Measurements from ENCODE around the gene MUTYH. TPM values are rescaled to one million over a fixed set of nuclear protein-coding genes. Genes with fewer than 3 reads are reported as not detected.

MUTYH gene
- total RNA-seq, 5 donors from 2014 or later (not counting 1 experiment from before 2014, with no cell fraction given), result 60.2 to 71.0 (median 68.4) TPM

DNA sequence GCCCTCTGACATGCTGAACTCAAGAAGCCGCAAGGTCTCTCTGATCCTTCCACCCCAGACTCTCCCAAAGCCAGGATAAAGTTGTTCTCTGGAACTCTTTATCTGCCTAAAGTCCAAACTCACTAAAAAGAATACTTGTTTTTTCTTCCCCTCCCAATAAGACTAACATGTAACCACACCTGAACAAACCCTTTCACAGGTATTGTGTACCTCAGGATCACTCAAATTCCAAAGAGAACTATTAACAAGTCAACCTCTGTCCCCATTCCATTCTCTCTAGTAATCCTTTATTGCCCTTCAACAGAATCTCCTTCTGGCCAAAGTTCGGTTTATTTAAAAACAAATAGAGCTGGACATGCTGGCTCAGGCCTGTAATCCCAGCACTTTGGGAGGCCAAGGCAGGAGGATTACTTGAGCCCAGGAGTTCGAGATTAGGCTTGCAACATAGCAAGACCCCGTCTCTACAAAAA lies 4.3 kb downstream of the MUTYH start:
- no peaks in the 10 kb centered on the region for H3K9me3 ChIP-seq
- peaks cover 10 to 30% of the 10 kb centered on the region in 2 donors for H3K36me3 ChIP-seq (ENCODE audit: control insufficient read depth in 2 of 2, extremely low read depth in 1 of 2, insufficient read depth in 1 of 2, low read length in 1 of 2)
- ATAC-seq (replicated peaks in 1 of 4) (no peak), DNase-seq (no peak)
- peaks cover 34% of the 10 kb centered on the region for H3K36me3 Mint-ChIP-seq
- no peaks in the 10 kb centered on the region for H3K9me3 Mint-ChIP-seq
- WGBS (ENCODE audit: insufficient coverage), result 98% methylated on average over 4 of the region's 4 CpGs
- no peak overlapping the region for H3K4me3 Mint-ChIP-seq
- peaks cover 52 to 56% (median 54%) of the 10 kb centered on the region in 3 donors for H3K4me1 Mint-ChIP-seq
- no peak overlapping the region for H3K4me3 ChIP-seq (ENCODE audit: control insufficient read depth in 1 of 2, extremely low read depth in 1 of 2, low read length in 1 of 2)
- no peaks in the 10 kb centered on the region for H3K27me3 Mint-ChIP-seq
- H3K4me1 ChIP-seq (ENCODE audit: control insufficient read depth in 1 of 2, extremely low read depth in 1 of 2, insufficient read depth in 2 of 2, low read length in 2 of 2), result peaks cover 4 to 24% of the 10 kb centered on the region in 2 experiments
- ChIA-PET CTCF (interaction anchor here (0.6 kb wide), 2 partner anchors 203 to 325 kb away, joined by 3 read pairs; no protein-coding TSS in a partner anchor), POLR2A (no interaction called here)
- H3K27ac Mint-ChIP-seq, result peak overlapping the region in 1 of 2 donors; percentile 48
- no peak overlapping the region for H3K27ac ChIP-seq (ENCODE audit: low read length)
- no peaks in the 10 kb centered on the region for H3K27me3 ChIP-seq (replicated peaks in 1 of 2; ENCODE audit: control insufficient read depth in 2 of 2, extremely low read depth in 1 of 2, insufficient read depth in 2 of 2, low read length in 1 of 2)

DNA sequence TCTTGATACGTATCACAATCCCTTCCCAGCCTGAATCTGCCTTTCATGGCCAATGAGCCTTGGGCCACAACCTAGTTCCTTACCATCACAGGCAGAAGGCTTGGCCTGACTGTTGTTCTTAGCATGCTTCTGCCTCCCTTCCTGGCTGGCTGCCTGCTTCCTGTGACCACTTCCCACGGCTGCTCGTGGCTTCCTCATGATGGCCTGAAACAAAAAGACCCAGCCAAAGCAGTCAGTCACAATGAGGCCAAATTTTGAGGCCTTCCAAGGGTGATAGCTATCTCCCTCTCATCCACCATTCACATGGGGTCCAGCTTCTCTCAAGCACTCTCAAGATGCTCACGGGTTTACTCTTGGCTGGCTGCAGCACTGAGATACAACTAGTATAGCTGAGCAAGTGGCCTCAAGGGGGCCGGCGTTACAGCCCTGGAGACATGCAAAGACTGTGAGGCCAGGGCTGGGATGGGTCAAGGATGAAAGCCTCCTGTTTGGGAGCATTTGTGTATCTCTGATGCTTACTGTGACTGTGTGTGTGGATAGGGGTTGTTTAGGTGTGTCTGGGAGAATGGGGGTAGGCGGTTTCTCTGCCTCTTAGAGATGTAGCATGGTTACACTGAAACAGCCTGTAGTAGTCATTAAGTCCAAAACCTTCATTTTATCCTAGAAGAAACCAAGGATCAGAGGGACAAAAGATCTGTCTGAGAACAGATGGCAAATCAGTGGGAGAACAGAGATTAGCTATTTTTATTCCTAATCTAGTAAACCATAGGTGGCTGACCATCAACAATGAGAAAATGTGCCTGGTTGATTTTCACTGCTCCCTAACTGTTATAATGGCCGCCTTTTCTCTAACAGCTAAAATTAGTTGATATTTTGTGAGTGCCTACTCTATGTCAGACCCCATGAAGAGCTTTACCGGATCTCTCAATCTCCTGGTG lies 5.7 kb downstream of the MUTYH start:
- ChIA-PET POLR2A (interaction anchor here (0.5 to 0.6 kb wide), 2 partner anchors 22 to 31 kb away, joined by 5 to 10 read pairs; no protein-coding TSS in a partner anchor), CTCF (no interaction called here)
- H3K27ac ChIP-seq (ENCODE audit: low read length), result no peak overlapping the region
- H3K27me3 Mint-ChIP-seq, result no peaks in the 10 kb centered on the region
- no peaks in the 10 kb centered on the region for H3K27me3 ChIP-seq (replicated peaks in 1 of 2; ENCODE audit: control insufficient read depth in 2 of 2, extremely low read depth in 1 of 2, insufficient read depth in 2 of 2, low read length in 1 of 2)
- no peaks in the 10 kb centered on the region for H3K9me3 Mint-ChIP-seq
- no peak for ATAC-seq (replicated peaks in 1 of 4)
- H3K36me3 Mint-ChIP-seq, result peaks cover 33% of the 10 kb centered on the region
- 64% methylated on average over 6 of the region's 9 CpGs for WGBS (ENCODE audit: insufficient coverage)
- peaks cover 42 to 46% (median 44%) of the 10 kb centered on the region in 3 donors for H3K4me1 Mint-ChIP-seq
- H3K9me3 ChIP-seq, result no peaks in the 10 kb centered on the region
- H3K36me3 ChIP-seq (ENCODE audit: control insufficient read depth in 2 of 2, extremely low read depth in 1 of 2, insufficient read depth in 1 of 2, low read length in 1 of 2), result peaks cover 16 to 36% of the 10 kb centered on the region in 2 donors
- H3K27ac Mint-ChIP-seq, result no peak overlapping the region
- H3K4me3 ChIP-seq (ENCODE audit: control insufficient read depth in 1 of 2, extremely low read depth in 1 of 2, low read length in 1 of 2), result no peak overlapping the region
- peaks cover 0 to 18% of the 10 kb centered on the region in 2 experiments for H3K4me1 ChIP-seq (ENCODE audit: control insufficient read depth in 1 of 2, extremely low read depth in 1 of 2, insufficient read depth in 2 of 2, low read length in 2 of 2)
- no peak overlapping the region for H3K4me3 Mint-ChIP-seq
- DNase-seq, result no peak

DNA sequence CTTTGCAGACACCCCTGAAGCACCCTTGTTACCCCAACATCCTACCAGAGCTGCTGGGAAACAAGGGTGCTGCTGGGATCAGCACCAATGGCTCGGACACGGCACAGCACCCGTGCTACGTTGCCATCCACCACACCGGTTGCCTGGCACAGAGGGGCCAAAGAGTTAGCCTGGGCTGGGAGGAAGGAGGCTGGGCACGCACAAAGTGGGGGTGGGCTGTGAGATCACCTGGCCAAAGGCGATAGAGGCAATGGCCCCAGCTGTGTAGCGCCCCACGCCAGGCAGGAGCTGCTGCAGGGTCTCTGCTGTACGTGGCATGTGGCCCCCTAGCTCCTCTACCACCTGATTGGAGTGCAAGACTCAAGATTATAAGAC lies 7.9 kb downstream of the MUTYH start:
- CTCF ChIA-PET, result interaction anchor here in 1 of 2 donors (0.6 kb wide), 1 partner anchor 67 kb away, joined by 3 read pairs; no protein-coding TSS in a partner anchor
- Histone ChIP-seq H3K27me3 (replicated peaks in 1 of 2; ENCODE audit: control insufficient read depth in 2 of 2, extremely low read depth in 1 of 2, insufficient read depth in 2 of 2, low read length in 1 of 2) (peaks cover 0 to 6% of the 10 kb centered on the region in 2 experiments), H3K9me3 (no peaks in the 10 kb centered on the region), H3K27ac (ENCODE audit: low read length) (no peak overlapping the region), H3K4me3 (ENCODE audit: control insufficient read depth in 1 of 2, extremely low read depth in 1 of 2, low read length in 1 of 2) (no peak overlapping the region), H3K36me3 (ENCODE audit: control insufficient read depth in 2 of 2, extremely low read depth in 1 of 2, insufficient read depth in 1 of 2, low read length in 1 of 2) (peaks cover 16 to 40% of the 10 kb centered on the region in 2 donors), H3K4me1 (ENCODE audit: control insufficient read depth in 1 of 2, extremely low read depth in 1 of 2, insufficient read depth in 2 of 2, low read length in 2 of 2) (peaks cover 0 to 15% of the 10 kb centered on the region in 2 experiments)
- no peak overlapping the region for H3K4me3 Mint-ChIP-seq
- POLR2A ChIA-PET, result interaction anchor here in 1 of 2 donors (0.7 kb wide), 1 partner anchor 9 kb away, joined by 3 read pairs; no protein-coding TSS in a partner anchor
- H3K27ac Mint-ChIP-seq, result no peak overlapping the region
- H3K4me1 Mint-ChIP-seq, result peaks cover 26 to 34% (median 33%) of the 10 kb centered on the region in 3 donors
- ATAC-seq (replicated peaks in 1 of 4) (peak in 1 of 4 experiments; percentile 13), DNase-seq (no peak)
- no peaks in the 10 kb centered on the region for H3K9me3 Mint-ChIP-seq
- H3K36me3 Mint-ChIP-seq, result peaks cover 27% of the 10 kb centered on the region
- no peaks in the 10 kb centered on the region for H3K27me3 Mint-ChIP-seq
- WGBS (ENCODE audit: insufficient coverage), result 95% methylated on average over 6 of the region's 10 CpGs

DNA sequence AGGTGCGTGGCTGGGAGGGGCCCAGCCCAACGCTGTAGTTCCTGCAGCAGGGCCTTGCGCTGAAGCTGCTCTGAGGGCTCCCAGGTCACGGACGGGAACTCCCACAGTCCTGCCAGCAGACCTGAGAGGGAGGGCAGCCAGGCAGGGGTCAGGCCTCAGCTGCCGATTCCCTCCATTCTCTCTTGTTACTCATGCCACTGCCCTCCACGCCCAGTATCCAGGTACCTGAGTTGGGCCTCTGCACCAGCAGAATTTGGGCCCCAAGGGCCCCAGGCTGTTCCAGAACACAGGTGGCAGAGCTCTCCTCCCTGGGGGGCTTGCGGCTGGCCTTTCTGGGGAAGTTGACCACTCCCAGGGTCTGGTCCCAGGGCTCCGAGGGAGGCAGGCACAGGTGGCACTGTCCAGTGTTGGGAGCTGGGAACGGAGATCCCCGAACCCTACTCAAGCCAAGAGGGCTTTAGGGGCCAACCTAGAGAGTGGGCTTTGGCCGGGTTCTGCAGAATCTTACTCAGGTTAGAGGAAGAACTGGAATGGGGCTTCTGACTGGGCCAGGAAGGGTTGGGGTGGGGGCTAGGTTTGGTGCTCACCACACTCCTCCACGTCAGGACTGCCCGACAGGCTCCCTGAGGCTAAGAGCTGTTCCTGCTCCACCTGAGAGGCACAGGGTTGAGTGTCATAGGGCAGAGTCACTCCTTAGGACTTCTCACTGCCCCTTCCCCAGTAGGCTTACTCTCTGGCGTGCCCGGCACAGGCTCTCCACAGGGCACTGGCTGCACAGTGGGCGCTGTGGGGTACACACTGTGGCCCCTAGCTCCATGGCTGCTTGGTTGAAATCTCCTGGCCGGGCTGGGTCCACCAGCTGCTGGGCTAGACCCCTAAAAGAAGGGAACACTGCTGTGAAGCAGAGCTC lies 8.5 kb downstream of the MUTYH start:
- Mint-ChIP-seq H3K27me3 (no peaks in the 10 kb centered on the region), H3K4me3 (no peak overlapping the region), H3K27ac (no peak overlapping the region), H3K4me1 (peaks cover 26 to 34% (median 30%) of the 10 kb centered on the region in 3 donors), H3K36me3 (peaks cover 27% of the 10 kb centered on the region), H3K9me3 (no peaks in the 10 kb centered on the region)
- Histone ChIP-seq H3K9me3 (no peaks in the 10 kb centered on the region), H3K27me3 (replicated peaks in 1 of 2; ENCODE audit: control insufficient read depth in 2 of 2, extremely low read depth in 1 of 2, insufficient read depth in 2 of 2, low read length in 1 of 2) (peaks cover 0 to 8% of the 10 kb centered on the region in 2 experiments), H3K4me1 (ENCODE audit: control insufficient read depth in 1 of 2, extremely low read depth in 1 of 2, insufficient read depth in 2 of 2, low read length in 2 of 2) (peaks cover 0 to 22% of the 10 kb centered on the region in 2 experiments), H3K36me3 (ENCODE audit: control insufficient read depth in 2 of 2, extremely low read depth in 1 of 2, insufficient read depth in 1 of 2, low read length in 1 of 2) (peaks cover 16 to 40% of the 10 kb centered on the region in 2 donors), H3K27ac (ENCODE audit: low read length) (no peak overlapping the region), H3K4me3 (ENCODE audit: control insufficient read depth in 1 of 2, extremely low read depth in 1 of 2, low read length in 1 of 2) (no peak overlapping the region)
- ChIA-PET CTCF (interaction anchor here in 1 of 2 donors (0.6 kb wide), 1 partner anchor 67 kb away, joined by 3 read pairs; no protein-coding TSS in a partner anchor), POLR2A (interaction anchor here (0.5 to 0.7 kb wide), 2 partner anchors 10 to 34 kb away, joined by 3 read pairs; no protein-coding TSS in a partner anchor)
- DNase-seq, result no peak
- 95% methylated on average over 14 of the region's 18 CpGs for WGBS (ENCODE audit: insufficient coverage)
- ATAC-seq (replicated peaks in 1 of 4), result no peak

DNA sequence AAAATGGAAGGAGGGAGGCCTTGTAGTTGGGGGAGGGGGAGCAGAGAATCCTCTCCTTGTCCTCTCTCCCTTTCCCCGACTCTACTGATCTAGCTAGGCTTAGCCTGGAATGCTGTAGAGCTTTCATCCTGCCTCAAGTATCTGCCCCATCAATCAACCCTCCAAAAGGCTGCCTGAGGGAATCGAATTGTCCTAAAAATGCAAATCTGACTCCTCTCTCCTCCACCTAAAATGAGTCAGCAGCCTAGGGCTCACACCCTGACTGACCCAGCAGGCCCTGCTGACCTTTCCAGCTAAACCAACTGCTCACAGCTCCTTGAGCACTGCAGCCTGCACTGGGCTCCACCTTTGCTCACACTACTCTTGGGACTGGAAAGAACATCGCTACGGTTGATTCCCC lies 10.8 kb downstream of the MUTYH start:
- Mint-ChIP-seq H3K36me3 (peaks cover 26% of the 10 kb centered on the region), H3K27me3 (no peaks in the 10 kb centered on the region), H3K9me3 (no peaks in the 10 kb centered on the region), H3K27ac (no peak overlapping the region), H3K4me1 (peaks cover 11 to 18% (median 16%) of the 10 kb centered on the region in 3 donors), H3K4me3 (no peak overlapping the region)
- ATAC-seq (replicated peaks in 1 of 4), result no peak
- peaks cover 0 to 8% of the 10 kb centered on the region in 2 experiments for H3K27me3 ChIP-seq (replicated peaks in 1 of 2; ENCODE audit: control insufficient read depth in 2 of 2, extremely low read depth in 1 of 2, insufficient read depth in 2 of 2, low read length in 1 of 2)
- no peaks in the 10 kb centered on the region for H3K9me3 ChIP-seq
- peaks cover 14 to 40% of the 10 kb centered on the region in 2 donors for H3K36me3 ChIP-seq (ENCODE audit: control insufficient read depth in 2 of 2, extremely low read depth in 1 of 2, insufficient read depth in 1 of 2, low read length in 1 of 2)
- H3K4me3 ChIP-seq (ENCODE audit: control insufficient read depth in 1 of 2, extremely low read depth in 1 of 2, low read length in 1 of 2), result no peak overlapping the region
- H3K4me1 ChIP-seq (ENCODE audit: control insufficient read depth in 1 of 2, extremely low read depth in 1 of 2, insufficient read depth in 2 of 2, low read length in 2 of 2), result peaks cover 0 to 28% of the 10 kb centered on the region in 2 experiments
- POLR2A ChIA-PET, result interaction anchor here (0.6 to 0.7 kb wide), 2 partner anchors 11 to 16 kb away, joined by 3 to 4 read pairs; partner anchors contain the start of genes MUTYH (in 1 of the 2) and TOE1 (in 1 of the 2)
- CTCF ChIA-PET, result interaction anchor here (0.6 to 0.7 kb wide), 2 partner anchors 15 to 611 kb away, joined by 3 read pairs; no protein-coding TSS in a partner anchor
- WGBS (ENCODE audit: insufficient coverage), result 91% methylated on average over 3 of the region's 4 CpGs
- H3K27ac ChIP-seq (ENCODE audit: low read length), result no peak overlapping the region
- no peak for DNase-seq
